Cardiac ventricle fibroblast (primary cell): ENCODE measurements around the gene IFNA13. TPM values are rescaled to one million over a fixed set of nuclear protein-coding genes. Genes with fewer than 3 reads are reported as not detected.

Experiments used
- total RNA-seq: library from RNA; depleted of rRNA; stranded (reverse); fragments of >200 nt; gene quantifications from 2 replicates; pipeline ENCODE4 v1.2.3, GENCODE V29; 2015

The IFNA13 gene
- not detected in 2 replicates for total RNA-seq

DNA sequence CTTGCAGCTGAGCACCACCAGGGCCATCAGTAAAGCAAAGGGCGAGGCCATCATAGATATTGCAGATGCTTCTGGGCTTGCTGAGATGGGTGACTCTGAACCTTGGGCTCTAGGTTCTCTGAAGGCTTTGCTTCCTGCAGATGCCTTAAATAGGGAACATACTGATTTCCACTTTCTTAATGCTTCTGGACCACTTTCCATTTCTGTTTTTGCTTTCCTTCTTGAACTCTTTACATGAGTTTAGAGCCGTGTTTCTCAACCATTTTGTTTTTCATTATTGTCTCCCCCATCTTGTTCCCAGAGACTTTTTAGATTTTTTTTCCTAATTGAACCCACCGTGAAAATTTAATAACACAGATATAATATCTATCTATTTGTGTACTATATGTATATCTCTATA is at the start of gene IFNA13:
IFNA13 (minus strand) TSS at position 101 of the 400 bp plus-strand sequence; CDS start at position 54, 47 bp downstream.

DNA sequence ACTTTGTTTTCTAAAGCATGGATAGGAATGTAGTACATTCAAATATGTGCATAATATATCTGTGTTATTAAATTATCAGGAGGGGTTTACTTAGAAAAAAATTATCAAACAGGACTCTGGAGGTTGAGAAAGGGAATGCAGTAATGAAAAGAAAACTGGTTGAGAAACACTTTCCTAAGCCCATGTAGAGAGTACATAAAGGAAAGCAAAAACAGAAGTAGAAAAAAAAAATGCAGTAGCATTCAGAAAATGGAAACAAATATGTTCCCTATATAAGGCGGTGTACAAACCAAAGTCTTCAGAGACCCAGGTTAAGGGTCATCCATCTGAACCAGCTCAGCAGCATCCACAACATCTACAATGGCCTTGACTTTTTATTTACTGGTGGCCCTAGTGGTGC is 41.0 kb upstream of the IFNA13 start, which contains the start of gene IFNA8:
IFNA8 (plus strand) TSS at position 301 of the 400 bp plus-strand sequence; CDS start at position 361, 60 bp downstream.

DNA sequence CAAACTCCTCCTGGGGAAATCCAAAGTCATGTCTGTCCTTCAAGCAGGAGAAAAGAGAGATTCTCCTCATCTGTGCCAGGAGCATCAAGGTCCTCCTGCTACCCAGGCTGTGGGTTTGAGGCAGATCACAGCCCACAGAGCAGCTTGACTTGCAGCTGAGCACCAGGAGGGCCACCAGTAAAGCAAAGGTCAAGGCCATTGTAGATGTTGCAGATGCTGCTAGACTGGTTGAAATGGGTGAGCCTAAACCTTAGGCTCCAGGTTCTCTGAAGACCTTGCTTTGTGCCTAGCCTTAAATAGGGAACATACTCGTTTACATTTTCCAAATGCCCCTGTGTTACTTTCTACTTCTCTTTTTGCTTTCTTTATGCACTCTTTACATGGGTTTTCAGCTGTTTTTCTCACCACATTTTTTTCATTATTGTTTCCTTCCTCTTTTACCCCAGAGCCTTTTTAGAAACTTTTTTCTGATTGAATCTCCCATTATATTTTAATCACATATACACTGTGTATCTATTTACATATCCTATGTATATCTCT is 17.3 kb upstream of the IFNA13 start, which contains the start of gene IFNA2:
IFNA2 (minus strand) TSS at position 268 of the 540 bp plus-strand sequence; CDS start at position 199, 69 bp downstream.

DNA sequence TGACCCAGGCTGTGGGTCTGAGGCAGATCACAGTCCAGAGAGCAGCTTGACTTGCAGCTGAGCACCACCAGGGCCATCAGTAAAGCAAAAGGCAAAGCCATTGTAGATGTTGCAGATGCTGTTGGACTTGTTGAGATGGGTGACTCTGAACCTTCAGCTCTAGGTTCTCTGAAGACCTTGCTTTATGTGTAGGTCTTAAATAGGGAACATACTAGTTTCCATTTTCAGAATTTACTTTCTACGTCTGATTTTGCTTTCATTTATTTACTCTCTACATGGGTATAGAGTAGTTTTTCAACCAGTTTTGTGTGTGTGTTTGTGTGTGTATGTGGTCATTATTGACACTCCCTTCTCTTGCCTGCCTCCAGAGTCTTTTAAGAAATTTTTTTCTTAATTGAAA is 17.1 kb downstream of the IFNA13 start, which contains the start of gene IFNA6:
IFNA6 (minus strand) TSS at position 101 of the 400 bp plus-strand sequence; CDS start at position 101, 0 bp downstream.

DNA sequence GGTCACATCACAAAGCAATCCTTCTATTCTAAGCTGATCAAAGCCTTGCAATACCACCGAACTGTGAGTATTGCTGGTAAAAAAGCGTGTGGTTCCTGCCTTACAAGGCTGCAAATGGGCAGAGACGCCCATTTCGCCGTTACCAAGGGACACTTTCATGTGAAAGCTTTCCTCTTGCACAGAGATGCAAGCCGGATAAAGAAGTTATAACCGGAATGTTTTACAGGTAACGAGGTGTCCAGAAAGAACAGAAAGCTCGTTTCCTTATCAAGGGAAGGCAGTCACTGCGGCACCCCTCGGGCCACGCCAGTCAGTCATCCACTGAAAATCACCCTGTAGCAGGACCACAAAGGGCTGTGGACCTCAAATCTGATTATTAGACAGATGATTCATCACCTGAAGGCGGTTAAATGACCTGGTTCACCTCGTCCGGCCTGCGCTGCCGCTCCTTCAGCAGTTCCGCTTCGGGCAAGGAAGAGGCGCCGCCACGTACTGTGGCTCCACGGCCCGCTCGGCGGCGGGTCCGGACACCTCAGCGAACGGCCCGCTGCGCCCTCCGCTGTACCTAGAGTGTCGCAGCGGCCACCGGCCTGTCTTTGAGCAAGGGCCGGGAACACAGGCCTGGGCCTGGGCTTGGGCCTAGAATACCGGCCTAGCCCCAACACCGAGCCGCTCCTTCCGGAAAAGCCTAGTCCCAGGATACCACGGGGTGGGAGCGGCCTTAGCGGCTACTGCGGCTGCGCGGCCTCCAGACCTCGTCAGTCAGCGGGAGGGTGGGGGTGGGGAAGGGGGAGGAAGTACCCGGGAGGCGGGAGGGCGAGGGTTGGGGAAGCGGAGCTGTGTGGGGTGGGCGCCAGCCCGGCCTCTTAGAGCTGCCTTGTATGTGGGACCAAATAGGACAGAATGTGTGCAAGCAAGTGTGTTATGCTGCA is 32.9 kb downstream of the IFNA13 start, which contains the start of gene KLHL9:
KLHL9 (minus strand) TSS at position 704 of the 932 bp plus-strand sequence; CDS start at position 159, 545 bp downstream.

Other genes with a start within 250 kb of the IFNA13 start
- not detected in 2 replicates for gene IFNW1, start 226.2 kb downstream of the IFNA13 start, total RNA-seq
- not detected in 2 replicates for gene IFNA21, start 201.4 kb downstream of the IFNA13 start, total RNA-seq
- not detected in 2 replicates for gene IFNA4, start 180.5 kb downstream of the IFNA13 start, total RNA-seq
- gene IFNA7, start 165.9 kb downstream of the IFNA13 start, total RNA-seq: not detected in 2 replicates
- not detected in 2 replicates for gene IFNA10, start 160.9 kb downstream of the IFNA13 start, total RNA-seq
- not detected in 2 replicates for gene IFNA16, start 150.7 kb downstream of the IFNA13 start, total RNA-seq
- gene IFNA17, start 139.8 kb downstream of the IFNA13 start, total RNA-seq: not detected in 2 replicates
- not detected in 2 replicates for gene IFNA14, start 128.1 kb downstream of the IFNA13 start, total RNA-seq
- not detected in 2 replicates for gene IFNA5, start 62.7 kb downstream of the IFNA13 start, total RNA-seq
- 20.5 and 26.0 TPM in 2 replicates for gene KLHL9, start 32.7 kb downstream of the IFNA13 start, total RNA-seq
- gene IFNA6, start 17.2 kb downstream of the IFNA13 start, total RNA-seq: not detected in 2 replicates
- not detected in 2 replicates for gene IFNA2, start 17.3 kb upstream of the IFNA13 start, total RNA-seq
- not detected in 2 replicates for gene IFNA8, start 41.1 kb upstream of the IFNA13 start, total RNA-seq
- not detected in 2 replicates for gene IFNA1, start 72.4 kb upstream of the IFNA13 start, total RNA-seq
- gene IFNE, start 114.3 kb upstream of the IFNA13 start, total RNA-seq: 0.34 and 0.56 TPM in 2 replicates